GM12878 (cell line): Measurements from ENCODE around the gene HASPIN. TPM values are rescaled to one million over a fixed set of nuclear protein-coding genes. Genes with fewer than 3 reads are reported as not detected.

ENCODE experiments used
- ATAC-seq: fragments of 200-7000 bp; cut with Tn5 transposase; 3 replicates; pipeline ENCODE4 v1.9.1; 2020; ENCODE audit warnings: mild to moderate bottlenecking, moderate library complexity
- BruUV-seq: library from RNA; stranded (reverse); fragments of 400-500 nt; replicated peaks from 2 replicates; lab custom pipeline; 2021; lab: Mats Ljungman, UMichigan
- CTCF ChIA-PET: fragments of 300-600 bp; sonication (Branson Sonifier 250); formaldehyde crosslinking; extraction: SDS; loops from one replicate; lab custom pipeline; 2021; ENCODE audit warnings: inconsistent platforms; lab: Yijun Ruan, JAX
- POLR2A ChIA-PET: fragments of 350-600 bp; formaldehyde crosslinking; extraction: SDS; loops from one replicate; lab custom pipeline; 2021; ENCODE audit warnings: inconsistent platforms; lab: Charles Lee
- RAD21 ChIA-PET: fragments of 300-600 bp; sonication (Branson Sonifier 250); formaldehyde crosslinking; loops from one replicate; lab custom pipeline; 2023; ENCODE audit warnings: antibody characterized with exemption; ENCODE audit not compliant: unreplicated experiment; lab: Charles Lee
- SMC1A ChIA-PET: fragments of 300-600 bp; sonication (Branson Sonifier 250); formaldehyde crosslinking; loops from one replicate; lab custom pipeline; 2023; ENCODE audit not compliant: unreplicated experiment, uncharacterized antibody; lab: Charles Lee
- DNase-seq: peaks from one replicate; pipeline ENCODE4 v3.0.0-alpha.2; 2011; ENCODE audit warnings: low read depth, low spot score
- FAIRE-seq: peaks from 3 replicates; lab custom pipeline; 2011; peaks lifted over from hg19 to GRCh38; lab: Jason Lieb, UNC
- H2AFZ ChIP-seq: 2 replicates; pipeline ENCODE4 v1.6.0; 2011; ENCODE audit warnings: low read depth, low read length, control low read depth; ENCODE audit not compliant: control insufficient read depth
- H3K27ac ChIP-seq: 2 replicates; pipeline ENCODE4 v1.5.1; 2011; ENCODE audit warnings: control low read depth; ENCODE audit not compliant: control insufficient read depth, insufficient read depth
- H3K27me3 ChIP-seq, 2 experiments: replicated peaks in 1 of 2; 2 replicates each; pipeline versions ENCODE4 v1.6.0 to v1.6.1; 2011; ENCODE audit warnings: low read length in 1 of 2; ENCODE audit not compliant: control insufficient read depth in 2 of 2, insufficient read depth in 2 of 2
- H3K36me3 ChIP-seq, 2 experiments: 2 replicates each; pipeline ENCODE4 v1.5.1; 2011; ENCODE audit warnings: low read length in 1 of 2; ENCODE audit not compliant: control insufficient read depth in 2 of 2, insufficient read depth in 2 of 2
- H3K4me1 ChIP-seq: 2 replicates; pipeline ENCODE4 v1.6.1; 2011; ENCODE audit warnings: mild to moderate bottlenecking, low read length, moderate library complexity, mixed read lengths; ENCODE audit not compliant: control insufficient read depth, insufficient read depth
- H3K4me2 ChIP-seq: 2 replicates; pipeline ENCODE4 v1.6.0; 2011; ENCODE audit warnings: control low read depth; ENCODE audit not compliant: control insufficient read depth, insufficient read depth
- H3K4me3 ChIP-seq: fragments of 200-600 bp; sonication (generic); 2 replicates; pipeline ENCODE4 v1.5.1; 2016
- H3K79me2 ChIP-seq: 2 replicates; pipeline ENCODE4 v1.6.0; 2011; ENCODE audit warnings: low read length; ENCODE audit not compliant: control insufficient read depth, insufficient read depth
- H3K9ac ChIP-seq: 2 replicates; pipeline ENCODE4 v1.8.0; 2011; ENCODE audit warnings: low read length, control low read depth, mixed read lengths; ENCODE audit not compliant: control insufficient read depth, insufficient read depth
- H3K9me3 ChIP-seq: replicated peaks from 3 replicates; pipeline ENCODE4 v1.5.1; 2011; ENCODE audit warnings: mild to moderate bottlenecking, low read length; ENCODE audit not compliant: control insufficient read depth, insufficient read depth
- H4K20me1 ChIP-seq: 2 replicates; pipeline ENCODE4 v1.6.0; 2011; ENCODE audit not compliant: control insufficient read depth, insufficient read depth
- BMI1 ChIP-seq: fragments of 450-650 bp; IDR thresholded peaks from 2 replicates; pipeline ENCODE4 v1.6.1; 2016; ENCODE audit warnings: mild to moderate bottlenecking, moderate library complexity, borderline replicate concordance
- CBX3 ChIP-seq: fragments of 200-600 bp; sonication (generic); IDR thresholded peaks from 2 replicates; pipeline ENCODE4 v1.6.1; 2016; ENCODE audit warnings: low read depth, borderline replicate concordance
- CHD2 ChIP-seq: IDR thresholded peaks from 2 replicates; pipeline ENCODE4 v1.6.1; 2011; ENCODE audit warnings: low read depth, low read length, improper control_type of control experiment, borderline replicate concordance
- FOXK2 ChIP-seq: fragments of 450-650 bp; IDR thresholded peaks from 2 replicates; pipeline ENCODE4 v1.6.1; 2017; ENCODE audit warnings: mild to moderate bottlenecking, moderate library complexity
- HSF1 ChIP-seq: fragments of 150-350 bp; IDR thresholded peaks from 2 replicates; pipeline ENCODE4 v1.6.1; 2014; ENCODE audit warnings: mild to moderate bottlenecking, low read depth, low read length
- NFXL1 ChIP-seq: fragments of 450-650 bp; IDR thresholded peaks from 2 replicates; pipeline ENCODE4 v1.6.1; 2017; ENCODE audit warnings: antibody characterized with exemption, mild to moderate bottlenecking, borderline replicate concordance
- NFYA ChIP-seq: IDR thresholded peaks from 2 replicates; pipeline ENCODE4 v1.6.1; 2011; ENCODE audit warnings: low read depth, mild to moderate bottlenecking, low read length, improper control_type of control experiment, borderline replicate concordance
- NFYB ChIP-seq: IDR thresholded peaks from 2 replicates; pipeline ENCODE4 v1.6.1; 2011; ENCODE audit warnings: low read depth, mild to moderate bottlenecking, low read length, improper control_type of control experiment, moderate library complexity; ENCODE audit not compliant: insufficient read depth
- NR2C1 ChIP-seq: fragments of 450-650 bp; IDR thresholded peaks from 2 replicates; pipeline ENCODE4 v1.6.1; 2017; ENCODE audit warnings: antibody characterized with exemption, mild to moderate bottlenecking, moderate library complexity
- NR2C2 ChIP-seq: IDR thresholded peaks from 2 replicates; pipeline ENCODE4 v1.6.1; 2011; ENCODE audit warnings: borderline replicate concordance, low read depth; ENCODE audit not compliant: control insufficient read depth, insufficient read length
- POLR2A ChIP-seq: IDR thresholded peaks from 2 replicates; pipeline ENCODE4 v1.6.1; 2011; ENCODE audit warnings: low read depth, mild to moderate bottlenecking, low read length
- POLR2AphosphoS5 ChIP-seq: IDR thresholded peaks from 2 replicates; pipeline ENCODE4 v1.6.1; 2011; ENCODE audit warnings: mild to moderate bottlenecking, low read length, inconsistent platforms
- RELA ChIP-seq: fragments of 450-650 bp; IDR thresholded peaks from 2 replicates; pipeline ENCODE4 v1.8.0; 2014; ENCODE audit warnings: borderline replicate concordance; ENCODE audit not compliant: partially characterized antibody
- SMARCA5 ChIP-seq: fragments of 450-650 bp; IDR thresholded peaks from 2 replicates; pipeline ENCODE4 v1.6.1; 2017; ENCODE audit warnings: mild to moderate bottlenecking
- SP1 ChIP-seq: IDR thresholded peaks from one replicate; pipeline ENCODE4 v1.6.1; 2011; ENCODE audit warnings: low read depth, low read length
- SUZ12 ChIP-seq: fragments of 200-600 bp; sonication (generic); IDR thresholded peaks from one replicate; pipeline ENCODE4 v1.6.1; 2018; ENCODE audit warnings: antibody characterized with exemption, mild to moderate bottlenecking; ENCODE audit not compliant: unreplicated experiment
- TCF12 ChIP-seq: IDR thresholded peaks from 2 replicates; pipeline ENCODE4 v1.6.1; 2011; ENCODE audit warnings: low read depth, mild to moderate bottlenecking, low read length
- ZBTB11 ChIP-seq: fragments of 450-650 bp; formaldehyde crosslinking; IDR thresholded peaks from 2 replicates; pipeline ENCODE4 v1.5.0; 2022; ENCODE audit warnings: mild to moderate bottlenecking, missing genetic modification characterization
- ZNF384 ChIP-seq: IDR thresholded peaks from 2 replicates; pipeline ENCODE4 v1.6.1; 2012; ENCODE audit warnings: low read depth, mild to moderate bottlenecking, low read length, improper control_type of control experiment, borderline replicate concordance
- ZNF622 ChIP-seq: fragments of 450-650 bp; IDR thresholded peaks from 2 replicates; pipeline ENCODE4 v1.6.1; 2017; ENCODE audit warnings: mild to moderate bottlenecking, inconsistent platforms
- WGBS: methylation state at CpG from one replicate; pipeline ENCODE4 v1.1.6; 2016; ENCODE audit warnings: low lambda C conversion rate; ENCODE audit not compliant: insufficient replicate concordance, insufficient coverage; ENCODE audit errors: missing lambda C conversion rate; 5-methylcytosine and 5-hydroxymethylcytosine counted together
- in situ Hi-C: fragments of 300-500 bp; cut with MboI; formaldehyde crosslinking; loops from 9 replicates; pipeline ENCODE4 v1.14.3; 2018; ENCODE audit warnings: mixed read lengths
- intact Hi-C: fragments of 100-400 bp; cut with micrococcal nuclease; formaldehyde crosslinking; loops from one replicate; pipeline ENCODE4 v1.14.2; 2022; ENCODE audit not compliant: unreplicated experiment
- polyA plus RNA-seq, 11 experiments: library from polyadenylated mRNA; depleted of rRNA in 4 of 11; unstranded in 6 of 11; stranded (reverse) in 5 of 11; fragments of >200 nt; fragmentation: Nextera tagmentation in 4 of 11; fragmentation: Illumina TruSeq in 1 of 11; extraction: Ambion mirVana in 4 of 11; extraction: Trizol in 1 of 11; gene quantifications; 1 replicate in 1 of 11; 2 replicates in 10 of 11; pipeline versions ENCODE4 v1.2.1 to v1.2.3, GENCODE V29; 2011 to 2016; ENCODE audit warnings: inconsistent platforms in 2 of 11, missing spikeins in 2 of 11, low read depth in 1 of 11
- total RNA-seq, 4 experiments: library from RNA; depleted of rRNA in 3 of 4; stranded (reverse); fragments of >200 nt in 3 of 4; fragmentation: Illumina TruSeq in 1 of 4; extraction: Trizol in 1 of 4; gene quantifications; 2 replicates each; pipeline versions ENCODE4 v1.2.1 to v1.2.3, GENCODE V29; 2013 to 2021

Gene HASPIN
- total and polyA plus RNA-seq, 10 of the 15 experiments (the other 5 are each of a cell fraction or from before 2014, with no cell fraction given), result 0.80 to 18.0 (median 10.1) TPM

GRCh38 chr17:3681057-3681456 is 42.6 kb upstream of the HASPIN start:
- CTCF ChIA-PET, result interaction anchor here (5.1 kb wide), 1 partner anchor 55 kb away, joined by 105 read pairs; no protein-coding TSS in a partner anchor
- BruUV-seq, result no TSS peak

More at GRCh38 chr17:3681057-3681456, 42.6 kb upstream of the HASPIN start:
- no peaks in the 10 kb centered on the region for H3K79me2 ChIP-seq
- in situ Hi-C loops, result loop anchor here (5.0 kb wide), 1 partner anchor 141 kb away; no protein-coding TSS in a partner anchor
- peaks cover 0 to 4% of the 10 kb centered on the region in 2 experiments; a peak in 2 of 4 replicates for H3K36me3 ChIP-seq
- ChIA-PET RAD21 (no interaction called here), POLR2A (no interaction called here), SMC1A (no interaction called here)
- no peaks in the 10 kb centered on the region for H3K9me3 ChIP-seq
- intact Hi-C loops, result no loop called here
- TF ChIP-seq BMI1 (no peak), NR2C1 (no peak), CBX3 (no peak), POLR2AphosphoS5 (no peak), NFXL1 (no peak), RELA (no peak), HSF1 (no peak), NR2C2 (no peak), TCF12 (no peak), POLR2A (no peak), SMARCA5 (no peak), FOXK2 (no peak), SP1 (no peak), ZNF622 (no peak), SUZ12 (no peak), NFYA (no peak), CHD2 (no peak), ZNF384 (no peak), NFYB (no peak), ZBTB11 (CRISPR knock-in tag) (no peak)
- no peak overlapping the region for H2AFZ ChIP-seq
- H3K4me2 ChIP-seq, result no peak overlapping the region
- no peak overlapping the region for H3K4me3 ChIP-seq
- H3K9ac ChIP-seq, result no peak overlapping the region
- no peaks in the 10 kb centered on the region for H3K27me3 ChIP-seq
- WGBS, result 84% methylated on average over 8 of the region's 12 CpGs
- DNase-seq (no peak), FAIRE-seq (no peak), ATAC-seq (no peak)
- H3K27ac ChIP-seq, result no peak overlapping the region
- no peaks in the 10 kb centered on the region for H4K20me1 ChIP-seq
- H3K4me1 ChIP-seq, result peaks cover 6% of the 10 kb centered on the region; the same call in 1 of the 2 replicates
